ENCODE results near the gene SPP1.

- TF ChIP-seq POLR2A (IDR thresholded peaks at IDR 0.05) (no peak), CTCF (IDR thresholded peaks at IDR 0.05 in 4 of 5, conservative IDR thresholded peaks at IDR 0.05 in 1 of 5) (no peak)
These were observed 8.5 kb downstream of the SPP1 start for GRCh38 chr4:87983996-87984395.

All from gastrocnemius medialis (tissue), 4 donors.